ENCODE data around the gene MLN.

MLN gene

GRCh38 chr6:33752646-33753015 is 51.2 kb downstream of the MLN start:
- no peak for DNase-seq (ENCODE audit: low read depth)

GRCh38 chr6:33751771-33752645 is 51.8 kb downstream of the MLN start:
- no peak for DNase-seq (ENCODE audit: low read depth)

DNA sequence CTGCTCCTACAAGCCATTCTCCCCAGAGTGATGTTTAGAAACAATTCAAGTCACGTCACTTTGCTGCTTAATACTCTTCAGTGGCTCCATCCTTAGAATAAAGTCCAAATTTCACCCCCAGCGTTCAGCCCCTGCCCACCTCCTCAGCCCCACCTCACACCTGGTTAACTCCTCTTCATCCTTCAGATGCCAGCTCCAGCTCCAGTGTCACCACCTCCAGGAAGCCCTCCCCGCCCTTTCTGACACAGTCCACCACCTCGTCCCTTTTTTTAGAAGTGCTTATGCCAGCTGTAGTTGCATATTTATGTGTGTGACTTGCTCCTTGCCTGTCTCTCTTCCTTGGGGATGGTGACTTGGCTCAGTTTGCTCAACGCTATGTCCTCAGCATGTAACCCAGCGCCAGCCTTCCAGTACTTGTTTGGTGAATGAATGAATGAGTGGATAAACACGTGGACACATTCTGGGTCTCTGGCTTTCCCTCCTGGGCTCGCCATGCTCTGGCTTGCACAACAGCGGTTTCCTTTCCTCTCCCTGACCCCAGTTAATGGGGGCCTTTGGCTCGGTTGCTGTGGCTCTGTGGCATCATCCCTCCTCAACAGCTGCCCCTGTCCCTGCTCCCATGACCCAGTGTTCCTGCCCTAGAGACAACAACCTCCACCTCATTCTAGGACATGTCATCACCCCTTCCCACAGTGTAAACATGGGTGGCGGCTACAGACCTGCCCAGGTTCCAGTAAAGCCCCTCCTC is 53.4 kb downstream of the MLN start:
- no peak for DNase-seq (ENCODE audit: low read depth)

- DNase-seq (ENCODE audit: low read depth): no peak
Measured at GRCh38 chr6:33749401-33749800, 54.4 kb downstream of the MLN start.

- DNase-seq (ENCODE audit: low read depth): no peak
Measured at GRCh38 chr6:33748841-33749240, 55.0 kb downstream of the MLN start.

GRCh38 chr6:33747823-33748222 is 56.0 kb downstream of the MLN start:
- DNase-seq (ENCODE audit: low read depth): no peak

- no peak for DNase-seq (ENCODE audit: low read depth)
Measured at GRCh38 chr6:33746651-33747100, 57.1 kb downstream of the MLN start, which contains the start of gene IP6K3. Gene IP6K3, minus strand, starts transcription at chr6:33746905. Its CDS starts 11,429 bp downstream, at chr6:33735476.

GRCh38 chr6:33746036-33746600 is 57.7 kb downstream of the MLN start:
- no peak for DNase-seq (ENCODE audit: low read depth)

DNA sequence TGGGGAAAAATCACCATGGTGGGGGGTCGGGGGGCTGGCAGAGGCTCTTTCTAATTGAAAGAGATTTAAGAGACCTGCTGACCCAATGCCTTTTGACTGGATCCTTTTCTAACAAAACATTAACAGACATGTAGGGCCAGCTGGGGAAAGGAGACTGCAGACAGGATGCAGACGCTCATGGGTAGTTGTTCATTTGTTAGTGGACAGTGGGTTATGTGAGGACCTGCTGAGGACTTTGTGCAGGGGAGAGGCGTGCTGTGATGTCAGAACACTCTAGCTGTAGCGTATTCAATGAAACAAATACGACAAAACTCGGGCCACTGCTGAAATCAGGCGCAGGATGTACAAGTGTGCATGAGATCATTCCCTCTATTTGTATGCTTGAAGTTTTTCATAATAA is 58.3 kb downstream of the MLN start:
- no peak for DNase-seq (ENCODE audit: low read depth)

GRCh38 chr6:33744895-33745546 is 58.8 kb downstream of the MLN start:
- DNase-seq (ENCODE audit: low read depth): no peak

All from stimulated activated CD8-positive, alpha-beta memory T cell treated with anti-CD3 and anti-CD28 coated beads, Interleukin-15, amount 100 ng/mL, for 24 hours (primary cell).